Keratinocyte (primary cell): ENCODE data around the gene FARP1. TPM values are rescaled to one million over a fixed set of nuclear protein-coding genes. Genes with fewer than 3 reads are reported as not detected.

Source experiments
- DNase-seq: peaks from one replicate; pipeline ENCODE4 v3.0.0-alpha.2; 2011; ENCODE audit warnings: low read depth, missing footprints, low spot score
- FAIRE-seq: peaks from 2 replicates; lab custom pipeline; 2011; peaks lifted over from hg19 to GRCh38; lab: Jason Lieb, UNC
- H2AFZ ChIP-seq: 2 replicates; pipeline ENCODE4 v1.6.0; 2012; ENCODE audit warnings: low read length, control low read depth, inconsistent platforms; ENCODE audit not compliant: control insufficient read depth
- H3K27ac ChIP-seq: 2 replicates; pipeline ENCODE4 v1.5.1; 2011; ENCODE audit warnings: low read length; ENCODE audit not compliant: control insufficient read depth, insufficient read depth
- H3K27me3 ChIP-seq: 3 replicates; pipeline ENCODE4 v1.6.0; 2011; ENCODE audit warnings: low read length; ENCODE audit not compliant: control insufficient read depth, insufficient read depth; ENCODE audit errors: extremely low read depth
- H3K36me3 ChIP-seq, 2 experiments: 2 replicates in 1 of 2; 3 replicates in 1 of 2; pipeline ENCODE4 v1.5.1; 2011; ENCODE audit warnings: low read length in 2 of 2, mild to moderate bottlenecking in 1 of 2; ENCODE audit not compliant: control insufficient read depth in 2 of 2, insufficient read depth in 2 of 2; ENCODE audit errors: extremely low read depth in 1 of 2
- H3K4me1 ChIP-seq: 3 replicates; pipeline ENCODE4 v1.5.1; 2011; ENCODE audit warnings: low read length; ENCODE audit not compliant: control insufficient read depth, insufficient read depth; ENCODE audit errors: extremely low read depth
- H3K4me2 ChIP-seq: 3 replicates; pipeline ENCODE4 v1.6.0; 2011; ENCODE audit warnings: low read depth, low read length; ENCODE audit not compliant: control insufficient read depth, insufficient read depth; ENCODE audit errors: extremely low read depth
- H3K4me3 ChIP-seq, 3 experiments: fragments of 200-600 bp in 1 of 3; sonication (generic) in 1 of 3; 2 replicates in 2 of 3; 3 replicates in 1 of 3; pipeline ENCODE4 v1.5.1; 2011 to 2016; ENCODE audit warnings: low read length in 3 of 3, mild to moderate bottlenecking in 3 of 3, control low read depth in 2 of 3, inconsistent platforms in 1 of 3, low read depth in 1 of 3, mixed read lengths in 1 of 3, mixed run types in 1 of 3, moderate library complexity in 1 of 3; ENCODE audit not compliant: control insufficient read depth in 2 of 3, insufficient read depth in 2 of 3; ENCODE audit errors: extremely low read depth in 1 of 3
- H3K79me2 ChIP-seq: 2 replicates; pipeline ENCODE4 v1.6.0; 2012; ENCODE audit warnings: low read length; ENCODE audit not compliant: control insufficient read depth, insufficient read depth
- H3K9ac ChIP-seq: 3 replicates; pipeline ENCODE4 v1.6.0; 2011; ENCODE audit warnings: low read length; ENCODE audit not compliant: control insufficient read depth, insufficient read depth; ENCODE audit errors: extremely low read depth
- H3K9me1 ChIP-seq: 3 replicates; pipeline ENCODE4 v1.6.0; 2011; ENCODE audit warnings: low read length; ENCODE audit not compliant: control insufficient read depth, insufficient read depth; ENCODE audit errors: extremely low read depth
- H3K9me3 ChIP-seq: 2 replicates; pipeline ENCODE4 v1.5.1; 2012; ENCODE audit warnings: low read depth, low read length; ENCODE audit not compliant: control insufficient read depth
- H4K20me1 ChIP-seq: 3 replicates; pipeline ENCODE4 v1.6.0; 2011; ENCODE audit warnings: low read length; ENCODE audit not compliant: control insufficient read depth, insufficient read depth; ENCODE audit errors: extremely low read depth
- EZH2 ChIP-seq: IDR thresholded peaks from one replicate; pipeline ENCODE4 v1.6.1; 2012; ENCODE audit warnings: inconsistent platforms, mild to moderate bottlenecking, low read length, moderate library complexity
- dilution Hi-C: fragments of 300-500 bp; cut with MboI; formaldehyde crosslinking; loops from one replicate; pipeline ENCODE4 v1.7.0; 2020; ENCODE audit warnings: low sequenced_read_pairs; ENCODE audit not compliant: extremely low pct_ligation_motif_present
- polyA plus RNA-seq, 5 experiments: library from polyadenylated mRNA; depleted of rRNA in 3 of 5; stranded (reverse) in 3 of 5; stranded (forward) in 1 of 5; unstranded in 1 of 5; fragments of >200 nt; gene quantifications; 1 replicate in 1 of 5; 2 replicates in 3 of 5; 3 replicates in 1 of 5; pipeline versions ENCODE4 v1.2.1 to v1.2.3, GENCODE V29; 2011 to 2012; ENCODE audit warnings: missing spikeins in 2 of 5, low read depth in 1 of 5, low replicate concordance in 1 of 5
- TF ChIP-seq, protein P1 (sequence below), 3 experiments: IDR thresholded peaks in 1 of 3; conservative IDR thresholded peaks in 1 of 3; optimal IDR thresholded peaks in 1 of 3; 2 replicates in 2 of 3; 3 replicates in 1 of 3; pipeline versions ENCODE3 to v1.5.1; 2011; ENCODE audit warnings: low read length in 3 of 3, mild to moderate bottlenecking in 3 of 3, moderate library complexity in 2 of 3, control low read depth in 1 of 3, inconsistent platforms in 1 of 3; ENCODE audit not compliant: insufficient read depth in 2 of 3; ENCODE audit errors: extremely low read depth in 1 of 3

FARP1 gene
- polyA plus RNA-seq, 1 donor (not counting 4 experiments of a cell fraction or from before 2014, with no cell fraction given), result 10.3 TPM

GRCh38 chr13:98489446-98490194 lies 346.7 kb downstream of the FARP1 start:
- DNase-seq, result no peak
- Histone ChIP-seq H4K20me1 (peaks cover 11% of the 10 kb centered on the region), H2AFZ (no peak overlapping the region), H3K27me3 (no peaks in the 10 kb centered on the region), H3K9me1 (no peaks in the 10 kb centered on the region), H3K4me3 (no peak overlapping the region), H3K36me3 (peaks cover 5 to 7% of the 10 kb centered on the region in 2 experiments), H3K9ac (no peak overlapping the region), H3K4me2 (no peak overlapping the region), H3K79me2 (peaks cover 87% of the 10 kb centered on the region), H3K27ac (no peak overlapping the region), H3K4me1 (peaks cover 21% of the 10 kb centered on the region), H3K9me3 (no peaks in the 10 kb centered on the region)
- TF ChIP-seq, protein P1, sequence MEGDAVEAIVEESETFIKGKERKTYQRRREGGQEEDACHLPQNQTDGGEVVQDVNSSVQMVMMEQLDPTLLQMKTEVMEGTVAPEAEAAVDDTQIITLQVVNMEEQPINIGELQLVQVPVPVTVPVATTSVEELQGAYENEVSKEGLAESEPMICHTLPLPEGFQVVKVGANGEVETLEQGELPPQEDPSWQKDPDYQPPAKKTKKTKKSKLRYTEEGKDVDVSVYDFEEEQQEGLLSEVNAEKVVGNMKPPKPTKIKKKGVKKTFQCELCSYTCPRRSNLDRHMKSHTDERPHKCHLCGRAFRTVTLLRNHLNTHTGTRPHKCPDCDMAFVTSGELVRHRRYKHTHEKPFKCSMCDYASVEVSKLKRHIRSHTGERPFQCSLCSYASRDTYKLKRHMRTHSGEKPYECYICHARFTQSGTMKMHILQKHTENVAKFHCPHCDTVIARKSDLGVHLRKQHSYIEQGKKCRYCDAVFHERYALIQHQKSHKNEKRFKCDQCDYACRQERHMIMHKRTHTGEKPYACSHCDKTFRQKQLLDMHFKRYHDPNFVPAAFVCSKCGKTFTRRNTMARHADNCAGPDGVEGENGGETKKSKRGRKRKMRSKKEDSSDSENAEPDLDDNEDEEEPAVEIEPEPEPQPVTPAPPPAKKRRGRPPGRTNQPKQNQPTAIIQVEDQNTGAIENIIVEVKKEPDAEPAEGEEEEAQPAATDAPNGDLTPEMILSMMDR (optimal IDR thresholded peaks at IDR 0.05 in 1 of 3, IDR thresholded peaks at IDR 0.05 in 1 of 3, conservative IDR thresholded peaks at IDR 0.05 in 1 of 3; ENCODE audit: extremely low read depth in 1 of 3, insufficient read depth in 2 of 3, low read length in 3 of 3), result no peak
- no peak for TF ChIP-seq EZH2
- dilution Hi-C loops, result no loop called here
- FAIRE-seq, result peak; percentile 32

DNA sequence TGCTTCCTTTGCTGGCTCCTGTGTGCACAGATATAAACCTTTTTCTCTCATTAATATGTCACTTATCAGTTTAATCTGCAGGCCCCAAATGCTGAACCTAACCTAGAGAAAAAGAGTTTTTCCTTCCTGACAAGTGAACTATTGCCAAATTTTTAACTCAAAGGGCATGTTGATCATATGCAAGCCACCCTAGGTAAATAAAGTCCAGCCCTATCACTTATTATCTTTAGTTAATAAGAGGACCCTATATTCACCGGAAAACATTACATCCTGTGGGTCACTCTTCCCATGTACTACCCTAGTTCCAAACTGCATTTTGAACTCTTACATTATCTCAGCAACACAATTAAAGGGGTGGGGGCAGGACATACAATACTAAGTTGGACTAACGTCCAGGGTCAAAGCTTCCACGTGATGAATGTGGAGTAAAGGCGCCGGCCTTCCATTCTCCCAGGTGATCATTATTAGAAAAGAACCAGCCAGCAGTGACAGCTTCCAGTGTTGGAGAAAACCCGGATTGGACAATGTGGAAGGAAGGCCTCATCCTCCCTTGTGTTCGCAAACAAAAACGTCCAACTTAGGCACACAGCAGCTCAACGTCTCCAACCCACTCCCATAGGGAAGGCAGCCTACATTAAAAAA lies 347.4 kb downstream of the FARP1 start:
- dilution Hi-C loops, result no loop called here
- H3K9ac ChIP-seq, result no peak overlapping the region
- no peaks in the 10 kb centered on the region for H3K9me1 ChIP-seq
- H3K4me2 ChIP-seq, result no peak overlapping the region
- H3K36me3 ChIP-seq, result peaks cover 5 to 8% of the 10 kb centered on the region in 2 experiments
- H3K9me3 ChIP-seq, result no peaks in the 10 kb centered on the region
- DNase-seq, result no peak
- H3K27me3 ChIP-seq, result no peaks in the 10 kb centered on the region
- no peak for TF ChIP-seq EZH2
- TF ChIP-seq, protein P1 (optimal IDR thresholded peaks at IDR 0.05 in 1 of 3, IDR thresholded peaks at IDR 0.05 in 1 of 3, conservative IDR thresholded peaks at IDR 0.05 in 1 of 3; ENCODE audit: extremely low read depth in 1 of 3, insufficient read depth in 2 of 3, low read length in 3 of 3), result no peak
- no peak for FAIRE-seq
- peak overlapping the region; percentile 13 for H3K27ac ChIP-seq
- H3K4me3 ChIP-seq, result no peak overlapping the region
- peaks cover 90% of the 10 kb centered on the region for H3K79me2 ChIP-seq
- no peak overlapping the region for H2AFZ ChIP-seq
- peaks cover 17% of the 10 kb centered on the region for H3K4me1 ChIP-seq
- H4K20me1 ChIP-seq, result peaks cover 9% of the 10 kb centered on the region
